ENCODE data around the gene KRTAP22-2.

The KRTAP22-2 gene

GRCh38 chr21:30590297-30590696 is at the start of gene KRTAP22-2:
TSS of gene KRTAP22-2 (minus strand) at chr21:30590397.
- DNase-seq (ENCODE audit: low spot score), result no peak

GRCh38 chr21:30638686-30639085 is 48.5 kb upstream of the KRTAP22-2 start:
- no peak for DNase-seq (ENCODE audit: low spot score)

GRCh38 chr21:30634906-30635305 is 44.7 kb upstream of the KRTAP22-2 start, which contains the start of gene KRTAP20-2:
TSS of gene KRTAP20-2 (plus strand) at chr21:30635206. CDS start at chr21:30635264, 58 bp downstream.
- no peak for DNase-seq (ENCODE audit: low spot score)

- no peak for DNase-seq (ENCODE audit: low spot score)
These were observed 39.0 kb upstream of the KRTAP22-2 start for GRCh38 chr21:30629200-30629599.

GRCh38 chr21:30628109-30628508 is 37.9 kb upstream of the KRTAP22-2 start:
- no peak for DNase-seq (ENCODE audit: low spot score)

- no peak for DNase-seq (ENCODE audit: low spot score)
These were observed 35.4 kb upstream of the KRTAP22-2 start for GRCh38 chr21:30625449-30626165.

- no peak for DNase-seq (ENCODE audit: low spot score)
These were observed 33.2 kb upstream of the KRTAP22-2 start for GRCh38 chr21:30623362-30623761.

- DNase-seq (ENCODE audit: low spot score), result no peak
These were observed 30.3 kb upstream of the KRTAP22-2 start, which contains the start of gene KRTAP20-4 for GRCh38 chr21:30620522-30620921. TSS of gene KRTAP20-4 (plus strand) at chr21:30620627.

- no peak for DNase-seq (ENCODE audit: low spot score)
These were observed 29.9 kb upstream of the KRTAP22-2 start for GRCh38 chr21:30620080-30620479.

- DNase-seq (ENCODE audit: low spot score), result no peak
These were observed 25.9 kb upstream of the KRTAP22-2 start, which contains the start of gene KRTAP20-1 for GRCh38 chr21:30616125-30616524. TSS of gene KRTAP20-1 (plus strand) at chr21:30616425. CDS start at chr21:30616455, 30 bp downstream.

GRCh38 chr21:30615199-30615598 is 25.0 kb upstream of the KRTAP22-2 start:
- DNase-seq (ENCODE audit: low spot score), result no peak

- no peak for DNase-seq (ENCODE audit: low spot score)
These were observed 23.6 kb upstream of the KRTAP22-2 start, which contains the start of gene KRTAP6-1 for GRCh38 chr21:30613836-30614235. TSS of gene KRTAP6-1 (minus strand) at chr21:30613930. CDS start at chr21:30613904, 26 bp downstream.

GRCh38 chr21:30612132-30612531 is 21.9 kb upstream of the KRTAP22-2 start:
- no peak for DNase-seq (ENCODE audit: low spot score)

- no peak for DNase-seq (ENCODE audit: low spot score)
These were observed 15.8 kb upstream of the KRTAP22-2 start for GRCh38 chr21:30605968-30606367.

GRCh38 chr21:30600787-30601186 is 10.6 kb upstream of the KRTAP22-2 start, which contains the start of gene KRTAP22-1:
TSS of gene KRTAP22-1 (plus strand) at chr21:30601087.
- DNase-seq (ENCODE audit: low spot score), result no peak

- DNase-seq (ENCODE audit: low spot score), result no peak
These were observed 8.6 kb upstream of the KRTAP22-2 start, which contains the start of gene KRTAP6-2 for GRCh38 chr21:30598802-30599201. TSS of gene KRTAP6-2 (minus strand) at chr21:30598902. CDS start at chr21:30598874, 28 bp downstream.

- no peak for DNase-seq (ENCODE audit: low spot score)
These were observed 1.9 kb upstream of the KRTAP22-2 start, which contains the start of gene KRTAP6-3 for GRCh38 chr21:30592140-30592539. TSS of gene KRTAP6-3 (plus strand) at chr21:30592440. CDS start at chr21:30592446, 6 bp downstream.

GRCh38 chr21:30582870-30583269 is 7.3 kb downstream of the KRTAP22-2 start:
- no peak for DNase-seq (ENCODE audit: low spot score)

GRCh38 chr21:30580132-30580531 is 10.1 kb downstream of the KRTAP22-2 start:
- peak; percentile 92 for DNase-seq (ENCODE audit: low spot score)

GRCh38 chr21:30579346-30579745 is 10.9 kb downstream of the KRTAP22-2 start:
- DNase-seq (ENCODE audit: low spot score), result peak; percentile 87

- DNase-seq (ENCODE audit: low spot score), result no peak
These were observed 12.4 kb downstream of the KRTAP22-2 start for GRCh38 chr21:30577766-30578165.

- DNase-seq (ENCODE audit: low spot score), result no peak
These were observed 22.6 kb downstream of the KRTAP22-2 start for GRCh38 chr21:30567617-30568016.

GRCh38 chr21:30563630-30564029 is 26.6 kb downstream of the KRTAP22-2 start:
- DNase-seq (ENCODE audit: low spot score), result no peak

Data from cerebellar cortex (tissue), 1 donor.